Prostate gland (tissue), 2 donors: ENCODE results near the gene MTMR10. TPM values are rescaled to one million over a fixed set of nuclear protein-coding genes. Genes with fewer than 3 reads are reported as not detected.

ENCODE experiments used
- DNase-seq: peaks from one replicate; pipeline ENCODE4 v3.0.0-alpha.2; 2019; ENCODE audit warnings: low spot score
- H3K27ac ChIP-seq, 2 donors: fragments of 200-600 bp; sonication (generic); 2 replicates each; pipeline ENCODE4 v1.5.1; 2017 to 2019
- H3K27me3 ChIP-seq: fragments of 200-600 bp; sonication (generic); replicated peaks from 2 replicates; pipeline ENCODE4 v1.5.1; 2019; ENCODE audit not compliant: insufficient read depth
- H3K36me3 ChIP-seq, 2 donors: fragments of 200-600 bp; sonication (generic); 1 replicate in 1 of 2; 2 replicates in 1 of 2; pipeline versions ENCODE4 v1.5.1 to v1.8.1; 2017 to 2019
- H3K4me1 ChIP-seq: fragments of 200-600 bp; sonication (generic); replicated peaks from 2 replicates; pipeline ENCODE4 v1.5.1; 2019
- H3K4me3 ChIP-seq, 2 donors: fragments of 200-600 bp; sonication (generic); 2 replicates each; pipeline ENCODE4 v1.5.1; 2017 to 2019
- H3K9me3 ChIP-seq: fragments of 200-600 bp; sonication (generic); 2 replicates; pipeline ENCODE4 v1.5.1; 2017
- POLR2A ChIP-seq: fragments of 450-650 bp; IDR thresholded peaks from one replicate; pipeline ENCODE4 v1.6.1; 2016; ENCODE audit warnings: antibody characterized with exemption, mild to moderate bottlenecking
- POLR2AphosphoS5 ChIP-seq: sonication (generic); formaldehyde crosslinking; IDR thresholded peaks from one replicate; pipeline ENCODE4 v1.6.1; 2017; ENCODE audit warnings: antibody characterized with exemption
- WGBS: methylation state at CpG from one replicate; pipeline ENCODE4 v1.1.5; 2018; 5-methylcytosine and 5-hydroxymethylcytosine counted together
- intact Hi-C: fragments of 100-400 bp; cut with DNase I; formaldehyde crosslinking; loops from one replicate; pipeline ENCODE4 v1.14.2; 2022
- total RNA-seq, 2 donors: library from RNA; depleted of rRNA; stranded (reverse); fragments of >200 nt; gene quantifications; one replicate each; pipeline ENCODE4 v1.1.0, GENCODE V29; 2016
- TF ChIP-seq, protein P1 (sequence below), 4 experiments: fragments of 200-600 bp in 2 of 4; fragments of 450-650 bp in 2 of 4; sonication (generic) in 2 of 4; IDR thresholded peaks; 1 replicate in 3 of 4; 2 replicates in 1 of 4; pipeline ENCODE4 v1.5.1; 2016 to 2019; ENCODE audit warnings: antibody characterized with exemption in 4 of 4, mild to moderate bottlenecking in 2 of 4, moderate library complexity in 2 of 4

MTMR10 gene
- total RNA-seq, 2 donors from 2014 or later = 32.5 to 35.2 TPM

DNA sequence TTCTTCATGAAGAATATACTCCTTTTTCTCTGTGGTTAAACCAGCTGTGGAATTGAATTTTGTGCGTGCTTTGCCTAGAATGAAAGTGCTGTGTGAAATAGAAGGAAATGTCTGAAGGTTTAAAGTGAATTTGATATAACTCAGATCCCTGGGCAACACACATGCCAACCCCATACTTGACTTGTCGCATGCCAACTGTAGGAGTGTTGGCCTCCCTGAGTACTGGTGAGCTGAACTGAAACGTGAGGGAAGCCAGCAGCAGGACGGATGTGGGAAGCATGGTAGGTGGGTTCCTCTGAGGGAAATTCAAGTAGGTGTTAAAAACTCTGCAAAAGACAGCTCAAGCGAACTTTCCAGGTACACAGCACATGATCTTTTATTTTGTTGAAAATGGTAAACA is 73.1 kb downstream of the MTMR10 start:
- TF ChIP-seq POLR2A (no peak), POLR2AphosphoS5 (no peak)
- TF ChIP-seq, protein P1, sequence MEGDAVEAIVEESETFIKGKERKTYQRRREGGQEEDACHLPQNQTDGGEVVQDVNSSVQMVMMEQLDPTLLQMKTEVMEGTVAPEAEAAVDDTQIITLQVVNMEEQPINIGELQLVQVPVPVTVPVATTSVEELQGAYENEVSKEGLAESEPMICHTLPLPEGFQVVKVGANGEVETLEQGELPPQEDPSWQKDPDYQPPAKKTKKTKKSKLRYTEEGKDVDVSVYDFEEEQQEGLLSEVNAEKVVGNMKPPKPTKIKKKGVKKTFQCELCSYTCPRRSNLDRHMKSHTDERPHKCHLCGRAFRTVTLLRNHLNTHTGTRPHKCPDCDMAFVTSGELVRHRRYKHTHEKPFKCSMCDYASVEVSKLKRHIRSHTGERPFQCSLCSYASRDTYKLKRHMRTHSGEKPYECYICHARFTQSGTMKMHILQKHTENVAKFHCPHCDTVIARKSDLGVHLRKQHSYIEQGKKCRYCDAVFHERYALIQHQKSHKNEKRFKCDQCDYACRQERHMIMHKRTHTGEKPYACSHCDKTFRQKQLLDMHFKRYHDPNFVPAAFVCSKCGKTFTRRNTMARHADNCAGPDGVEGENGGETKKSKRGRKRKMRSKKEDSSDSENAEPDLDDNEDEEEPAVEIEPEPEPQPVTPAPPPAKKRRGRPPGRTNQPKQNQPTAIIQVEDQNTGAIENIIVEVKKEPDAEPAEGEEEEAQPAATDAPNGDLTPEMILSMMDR (IDR thresholded peaks at IDR 0.05) = no peak
- Histone ChIP-seq H3K36me3 (no peaks in the 10 kb centered on the region), H3K27ac (no peak overlapping the region), H3K9me3 (no peaks in the 10 kb centered on the region), H3K27me3 (no peaks in the 10 kb centered on the region), H3K4me3 (no peak overlapping the region), H3K4me1 (no peaks in the 10 kb centered on the region)
- WGBS = 90% methylated on average over 5 of the region's 5 CpGs
- intact Hi-C loops = no loop called here
- no peak for DNase-seq

DNA sequence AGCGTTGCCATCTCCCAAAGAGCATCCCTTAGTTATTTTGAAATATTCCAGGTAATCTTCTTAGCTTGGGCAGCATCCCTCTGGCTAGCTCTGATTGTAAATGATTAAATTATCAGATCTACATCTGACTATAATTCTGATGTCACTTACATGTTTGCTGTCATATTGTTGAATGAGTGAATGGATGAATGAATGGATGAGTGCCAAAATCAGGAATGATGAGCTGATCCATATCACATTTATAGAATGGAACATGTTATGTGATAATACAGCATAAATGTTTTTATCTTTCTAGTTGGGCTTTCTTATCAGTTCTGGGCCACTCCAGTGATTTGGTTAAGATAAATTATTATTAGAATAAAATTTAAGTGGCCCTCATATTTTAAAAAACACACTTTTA is 73.8 kb downstream of the MTMR10 start:
- no peak overlapping the region for H3K27ac ChIP-seq
- TF ChIP-seq POLR2AphosphoS5 = no peak
- TF ChIP-seq POLR2A = no peak
- TF ChIP-seq, protein P1 (IDR thresholded peaks at IDR 0.05) = no peak
- no peak overlapping the region for H3K4me3 ChIP-seq
- no peak for DNase-seq
- no peaks in the 10 kb centered on the region for H3K36me3 ChIP-seq
- 84% methylated on average over 1 of the region's 1 CpG for WGBS
- no peaks in the 10 kb centered on the region for H3K4me1 ChIP-seq
- H3K27me3 ChIP-seq = no peaks in the 10 kb centered on the region
- no peaks in the 10 kb centered on the region for H3K9me3 ChIP-seq
- intact Hi-C loops = no loop called here

DNA sequence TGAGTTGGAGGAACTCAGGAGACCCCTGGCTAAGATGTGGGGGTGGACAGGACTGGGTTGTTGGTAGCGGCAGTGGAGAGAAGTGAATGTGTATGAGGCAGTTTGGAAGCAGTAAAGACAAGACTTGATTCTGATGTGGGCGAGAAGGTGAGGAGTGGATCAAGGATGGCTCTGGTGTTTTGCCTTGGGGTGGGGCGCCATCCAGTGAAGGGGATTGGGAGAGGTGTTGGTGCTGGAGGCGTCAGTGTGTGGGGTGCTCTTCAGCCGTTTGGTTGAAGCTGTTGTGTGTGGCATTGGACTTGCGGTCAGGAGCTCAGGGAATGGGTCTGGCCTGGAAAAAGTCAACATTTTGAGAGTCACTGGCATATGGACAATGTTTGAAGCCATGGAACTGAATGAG is 74.4 kb downstream of the MTMR10 start:
- Histone ChIP-seq H3K27me3 (no peaks in the 10 kb centered on the region), H3K4me3 (no peak overlapping the region), H3K27ac (no peak overlapping the region), H3K36me3 (no peaks in the 10 kb centered on the region), H3K4me1 (no peaks in the 10 kb centered on the region), H3K9me3 (no peaks in the 10 kb centered on the region)
- TF ChIP-seq POLR2AphosphoS5 (no peak), POLR2A (no peak)
- TF ChIP-seq, protein P1 (IDR thresholded peaks at IDR 0.05) = no peak
- DNase-seq = no peak
- intact Hi-C loops = no loop called here
- 88% methylated on average over 6 of the region's 6 CpGs for WGBS

DNA sequence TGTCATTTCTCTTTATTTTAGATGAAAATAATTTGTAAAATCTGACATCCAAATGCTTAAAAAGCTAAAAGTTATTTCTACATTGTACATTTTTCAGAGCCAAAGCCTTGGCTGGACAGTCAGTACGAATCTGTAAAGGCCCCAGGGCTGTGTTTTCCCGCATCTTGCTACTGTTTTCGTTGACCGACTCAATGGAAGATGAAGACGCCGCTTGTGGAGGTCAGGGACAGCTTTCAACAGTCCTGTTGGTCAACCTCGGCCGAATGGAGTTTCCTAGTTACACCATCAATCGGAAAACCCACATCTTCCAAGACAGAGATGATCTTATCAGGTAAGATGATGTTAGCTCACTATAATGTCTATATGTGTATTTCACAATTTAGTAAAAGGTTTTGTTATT is 77.7 kb downstream of the MTMR10 start:
- H3K27me3 ChIP-seq = no peaks in the 10 kb centered on the region
- DNase-seq = no peak
- 97% methylated on average over 9 of the region's 9 CpGs for WGBS
- intact Hi-C loops = no loop called here
- H3K36me3 ChIP-seq = no peaks in the 10 kb centered on the region
- H3K4me3 ChIP-seq = no peak overlapping the region
- TF ChIP-seq POLR2AphosphoS5 = no peak
- TF ChIP-seq, protein P1 (IDR thresholded peaks at IDR 0.05) = no peak
- no peak for TF ChIP-seq POLR2A
- no peak overlapping the region for H3K27ac ChIP-seq
- no peaks in the 10 kb centered on the region for H3K9me3 ChIP-seq
- H3K4me1 ChIP-seq = no peaks in the 10 kb centered on the region

DNA sequence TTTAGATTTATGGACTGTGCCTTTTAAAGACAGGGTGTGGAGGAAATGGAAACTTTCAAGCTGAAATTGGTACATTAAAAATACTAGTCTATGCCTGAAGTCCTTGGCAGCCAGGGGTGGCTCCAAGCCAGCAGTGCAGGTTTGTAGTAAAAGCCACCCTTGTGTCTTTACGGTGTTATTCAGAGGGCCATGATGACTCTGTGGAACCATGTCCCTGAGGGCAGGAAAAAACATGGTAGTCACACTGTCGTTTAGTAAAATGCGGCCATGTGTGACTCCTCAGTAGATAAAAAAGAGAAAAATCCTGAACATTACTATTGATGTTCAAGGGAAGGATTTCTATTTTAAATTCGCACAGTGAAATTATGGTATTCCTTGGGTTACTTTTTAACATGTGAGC is 85.1 kb downstream of the MTMR10 start:
- WGBS = 43% methylated on average over 4 of the region's 4 CpGs
- intact Hi-C loops = loop anchor here (10.0 kb wide), 2 partner anchors 218 to 418 kb away; partner anchors contain the start of gene KLF13
- DNase-seq = peak; percentile 84
- H3K27ac ChIP-seq = peak overlapping the region; percentile 49 to 55
- H3K9me3 ChIP-seq = no peaks in the 10 kb centered on the region
- no peak overlapping the region for H3K4me3 ChIP-seq
- H3K27me3 ChIP-seq = no peaks in the 10 kb centered on the region
- no peaks in the 10 kb centered on the region for H3K4me1 ChIP-seq
- H3K36me3 ChIP-seq = no peaks in the 10 kb centered on the region
- TF ChIP-seq, protein P1 (IDR thresholded peaks at IDR 0.05) = no peak
- TF ChIP-seq POLR2AphosphoS5 = peak; percentile 4
- no peak for TF ChIP-seq POLR2A
